WTC11 (cell line): ENCODE data around the gene SIRT2.

ENCODE experiments used
- ETV6 ChIP-seq: sonication (generic); formaldehyde crosslinking; IDR thresholded peaks from 2 replicates; pipeline ENCODE4 v1.8.1; 2022; ENCODE audit warnings: mild to moderate bottlenecking, missing genetic modification reagents
- NFYB ChIP-seq: sonication (generic); formaldehyde crosslinking; conservative IDR thresholded peaks from 2 replicates; pipeline ENCODE4 v1.8.0; 2022; ENCODE audit warnings: low read depth, missing genetic modification reagents
- ZBTB21 ChIP-seq: sonication (generic); formaldehyde crosslinking; IDR thresholded peaks from 2 replicates; pipeline ENCODE4 v1.8.1; 2023; ENCODE audit warnings: mild to moderate bottlenecking, missing genetic modification reagents, borderline replicate concordance
- ZNF396 ChIP-seq: fragments of 250-450 bp; sonication (Bioruptor Pico); IDR thresholded peaks from 2 replicates; pipeline ENCODE4 v1.8.0; 2021; ENCODE audit warnings: mild to moderate bottlenecking, moderate library complexity, borderline replicate concordance
- TF ChIP-seq, protein P1 (sequence below): fragments of 200-600 bp; IDR thresholded peaks from 2 replicates; pipeline ENCODE4 v1.8.0; 2022; ENCODE audit warnings: antibody characterized with exemption
- TF ChIP-seq, protein P2 (sequence below): sonication (generic); formaldehyde crosslinking; IDR thresholded peaks from 2 replicates; pipeline ENCODE4 v1.8.1; 2023; ENCODE audit warnings: mild to moderate bottlenecking, missing genetic modification reagents

GRCh38 chr19:38869836-38870607, 29.4 kb downstream of the SIRT2 start:
- TF ChIP-seq ETV6 (CRISPR knock-in tag) (peak; percentile 88), ZBTB21 (CRISPR knock-in tag) (peak; percentile 65; the same call in 1 of the 2 replicates), NFYB (CRISPR knock-in tag) (no peak), ZNF396 (CRISPR knock-in tag) (no peak)
- TF ChIP-seq, protein P1, sequence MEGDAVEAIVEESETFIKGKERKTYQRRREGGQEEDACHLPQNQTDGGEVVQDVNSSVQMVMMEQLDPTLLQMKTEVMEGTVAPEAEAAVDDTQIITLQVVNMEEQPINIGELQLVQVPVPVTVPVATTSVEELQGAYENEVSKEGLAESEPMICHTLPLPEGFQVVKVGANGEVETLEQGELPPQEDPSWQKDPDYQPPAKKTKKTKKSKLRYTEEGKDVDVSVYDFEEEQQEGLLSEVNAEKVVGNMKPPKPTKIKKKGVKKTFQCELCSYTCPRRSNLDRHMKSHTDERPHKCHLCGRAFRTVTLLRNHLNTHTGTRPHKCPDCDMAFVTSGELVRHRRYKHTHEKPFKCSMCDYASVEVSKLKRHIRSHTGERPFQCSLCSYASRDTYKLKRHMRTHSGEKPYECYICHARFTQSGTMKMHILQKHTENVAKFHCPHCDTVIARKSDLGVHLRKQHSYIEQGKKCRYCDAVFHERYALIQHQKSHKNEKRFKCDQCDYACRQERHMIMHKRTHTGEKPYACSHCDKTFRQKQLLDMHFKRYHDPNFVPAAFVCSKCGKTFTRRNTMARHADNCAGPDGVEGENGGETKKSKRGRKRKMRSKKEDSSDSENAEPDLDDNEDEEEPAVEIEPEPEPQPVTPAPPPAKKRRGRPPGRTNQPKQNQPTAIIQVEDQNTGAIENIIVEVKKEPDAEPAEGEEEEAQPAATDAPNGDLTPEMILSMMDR, result peak; percentile 50
- TF ChIP-seq, protein P2, sequence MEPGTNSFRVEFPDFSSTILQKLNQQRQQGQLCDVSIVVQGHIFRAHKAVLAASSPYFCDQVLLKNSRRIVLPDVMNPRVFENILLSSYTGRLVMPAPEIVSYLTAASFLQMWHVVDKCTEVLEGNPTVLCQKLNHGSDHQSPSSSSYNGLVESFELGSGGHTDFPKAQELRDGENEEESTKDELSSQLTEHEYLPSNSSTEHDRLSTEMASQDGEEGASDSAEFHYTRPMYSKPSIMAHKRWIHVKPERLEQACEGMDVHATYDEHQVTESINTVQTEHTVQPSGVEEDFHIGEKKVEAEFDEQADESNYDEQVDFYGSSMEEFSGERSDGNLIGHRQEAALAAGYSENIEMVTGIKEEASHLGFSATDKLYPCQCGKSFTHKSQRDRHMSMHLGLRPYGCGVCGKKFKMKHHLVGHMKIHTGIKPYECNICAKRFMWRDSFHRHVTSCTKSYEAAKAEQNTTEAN, result no peak
